ENCODE results near the gene OR4Q2.
"Not testable (repeated sequence)": the region's sequence is repeated elsewhere in the genome, so short reads cannot be mapped to it uniquely, and the experiment has no call there.

OR4Q2 gene

DNA sequence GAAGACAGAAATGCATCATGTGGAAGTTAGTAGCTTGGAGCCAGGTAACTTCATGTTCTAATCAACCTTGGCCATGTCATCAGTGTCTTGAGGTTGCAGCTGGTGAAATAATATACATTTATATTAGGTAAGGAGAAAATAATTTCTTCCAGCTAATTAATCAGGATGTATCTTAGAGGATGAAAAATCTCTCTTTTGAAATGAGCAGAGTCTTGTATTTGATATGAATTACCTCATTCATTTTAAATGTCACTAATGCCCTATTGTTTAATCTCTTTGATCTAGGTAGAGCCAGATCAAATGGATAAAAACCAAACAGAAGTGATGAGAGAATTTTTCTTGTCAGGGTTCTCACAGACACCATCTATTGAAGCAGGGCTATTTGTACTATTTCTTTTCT lies at the start of gene OR4Q2:
Gene OR4Q2, plus strand, starts transcription at position 301 of the 400 bp plus-strand sequence.
- no peak for DNase-seq (ENCODE audit: low read depth)

DNA sequence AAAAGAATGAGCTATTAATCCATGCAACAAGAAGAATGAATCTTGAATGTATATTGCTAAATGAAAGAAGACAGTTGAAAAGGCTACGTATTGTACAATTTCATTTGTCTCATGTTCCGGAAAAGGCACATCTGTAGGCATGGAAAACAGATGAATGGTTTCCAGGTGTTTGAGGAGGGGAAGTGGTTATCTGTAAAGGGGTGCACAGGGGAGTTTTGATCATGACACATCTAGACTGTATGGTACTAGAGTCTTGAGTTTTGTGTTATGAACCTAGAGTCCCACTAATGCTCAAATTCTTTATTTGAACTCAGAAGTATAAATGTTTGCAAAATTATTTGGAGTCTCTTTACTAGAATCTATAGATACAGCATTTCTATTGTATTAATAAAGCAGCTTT lies 32.2 kb upstream of the OR4Q2 start:
- not testable (repeated sequence) for DNase-seq (ENCODE audit: low read depth)

DNA sequence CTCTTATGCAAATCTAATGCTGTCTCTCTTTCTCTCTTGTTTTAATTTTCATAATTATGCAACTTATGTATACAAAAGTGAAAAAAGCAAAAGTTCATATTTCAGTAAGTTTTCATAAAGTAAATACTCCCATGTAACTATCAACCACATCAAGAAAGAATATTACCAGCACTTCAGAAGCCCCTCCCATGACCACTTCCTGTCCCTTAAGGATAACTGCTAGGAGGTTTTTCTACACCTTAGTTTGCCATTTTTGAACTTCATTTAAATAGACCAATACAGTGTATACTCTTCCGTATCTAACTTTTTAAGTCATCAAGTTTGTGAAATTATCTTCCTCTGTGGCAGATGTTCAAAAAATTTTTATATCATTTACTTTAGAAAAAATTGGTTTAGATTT lies 27.1 kb upstream of the OR4Q2 start:
- no peak for DNase-seq (ENCODE audit: low read depth)

DNA sequence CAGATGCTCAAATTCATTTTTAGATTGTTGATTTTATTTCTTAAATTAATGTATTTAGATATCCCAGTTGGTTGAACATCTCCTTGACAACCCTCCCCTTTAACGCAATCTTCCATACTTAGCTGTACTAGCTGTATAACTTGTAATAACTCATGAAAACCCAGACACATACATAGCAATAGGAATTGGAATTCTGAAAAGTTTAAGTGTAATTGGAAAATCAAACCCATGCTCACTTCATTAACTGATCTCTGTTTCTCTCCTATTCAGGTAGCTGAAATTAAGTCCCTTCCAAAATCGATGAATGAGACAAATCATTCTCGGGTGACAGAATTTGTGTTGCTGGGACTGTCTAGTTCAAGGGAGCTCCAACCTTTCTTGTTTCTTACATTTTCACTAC lies 26.7 kb upstream of the OR4Q2 start, which contains the start of gene OR4K15:
Gene OR4K15, plus strand, starts transcription at position 301 of the 400 bp plus-strand sequence. Its CDS starts 0 bp downstream, at position 301.
- DNase-seq (ENCODE audit: low read depth): no peak

DNA sequence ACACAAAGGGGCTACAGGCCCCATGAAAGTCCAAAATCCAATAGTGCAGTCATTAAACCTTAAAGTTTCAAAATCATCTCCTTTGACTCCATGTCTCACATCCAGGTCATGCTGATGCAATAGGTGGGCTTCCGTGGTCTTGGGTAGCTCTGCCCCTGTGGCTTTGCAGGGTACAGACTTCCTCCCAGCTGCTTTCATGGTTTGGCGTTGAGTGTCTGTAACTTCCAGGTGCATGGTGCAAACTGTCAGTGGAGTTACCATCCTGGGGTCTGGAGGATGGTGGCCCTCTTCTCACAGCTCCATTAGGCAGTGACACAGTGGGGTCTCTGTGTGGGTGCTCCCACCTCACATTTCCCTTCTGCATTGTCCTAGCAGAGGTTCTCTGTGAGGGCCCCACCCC lies 8.5 kb upstream of the OR4Q2 start:
- DNase-seq (ENCODE audit: low read depth): no peak

DNA sequence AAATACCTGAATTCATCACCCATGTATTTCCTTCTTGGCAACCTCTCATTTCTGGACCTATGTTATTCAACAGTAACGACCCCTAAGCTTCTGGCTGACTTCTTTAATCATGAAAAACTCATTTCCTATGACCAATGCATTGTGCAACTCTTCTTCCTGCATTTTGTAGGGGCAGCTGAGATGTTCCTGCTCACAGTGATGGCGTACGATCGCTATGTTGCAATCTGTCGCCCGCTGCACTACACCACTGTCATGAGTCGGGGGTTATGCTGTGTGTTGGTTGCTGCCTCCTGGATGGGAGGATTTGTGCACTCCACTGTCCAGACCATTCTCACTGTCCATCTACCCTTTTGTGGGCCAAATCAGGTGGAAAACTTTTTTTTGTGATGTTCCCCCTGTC lies 356 bp downstream of the OR4Q2 start:
- no peak for DNase-seq (ENCODE audit: low read depth)

DNA sequence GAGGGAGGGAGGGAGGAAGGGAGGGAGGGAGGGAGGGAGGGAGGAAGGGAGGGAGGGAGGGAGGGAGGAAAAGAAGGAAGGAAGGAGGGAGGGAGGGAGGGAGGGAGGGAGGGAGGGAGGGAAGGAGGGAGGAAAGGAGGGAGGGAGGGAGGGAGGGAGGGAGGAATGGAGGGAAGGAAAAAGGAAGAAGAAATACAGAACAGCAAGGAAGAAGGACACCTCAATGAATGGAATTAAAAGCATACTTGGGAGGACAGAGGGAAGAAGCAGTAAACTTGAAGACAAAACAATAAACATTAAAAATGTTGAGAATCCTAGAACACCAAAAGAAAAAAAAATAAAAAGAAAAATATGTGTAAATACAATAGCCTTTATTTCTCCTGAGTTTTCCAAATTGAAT lies 6.2 kb downstream of the OR4Q2 start:
- DNase-seq (ENCODE audit: low read depth): no peak

DNA sequence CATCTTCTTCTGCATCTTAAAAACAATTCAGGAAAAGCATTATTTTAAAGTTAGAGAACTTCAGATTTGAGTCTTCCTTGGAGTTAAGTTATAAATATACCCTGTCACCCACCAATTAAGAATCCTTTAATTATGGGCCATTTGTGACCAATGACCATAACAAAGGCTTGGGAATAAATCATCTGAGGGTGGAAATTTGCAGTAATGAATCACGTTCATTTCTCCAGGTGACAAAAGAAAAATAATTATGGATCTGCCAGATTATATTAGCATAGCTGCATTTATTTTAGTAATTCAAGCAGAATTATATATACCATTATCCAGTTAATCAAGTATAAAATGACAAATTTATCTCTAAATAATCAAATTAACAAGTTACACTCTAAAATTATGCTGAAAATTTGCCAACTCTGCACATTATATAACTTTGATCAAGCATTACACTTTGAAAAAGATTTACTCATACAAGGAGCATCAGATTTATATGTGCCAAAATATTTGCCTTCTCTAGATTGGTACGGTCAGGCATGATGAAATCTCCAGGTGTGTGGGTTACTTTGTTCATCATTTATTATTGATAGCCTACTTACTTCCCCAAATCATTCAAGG lies 17.4 kb downstream of the OR4Q2 start, which contains the start of gene OR4K14:
Gene OR4K14, minus strand, starts transcription at position 51 of the 609 bp plus-strand sequence. CDS start 4,114 bp downstream, outside the sequence.
- no peak for DNase-seq (ENCODE audit: low read depth)

DNA sequence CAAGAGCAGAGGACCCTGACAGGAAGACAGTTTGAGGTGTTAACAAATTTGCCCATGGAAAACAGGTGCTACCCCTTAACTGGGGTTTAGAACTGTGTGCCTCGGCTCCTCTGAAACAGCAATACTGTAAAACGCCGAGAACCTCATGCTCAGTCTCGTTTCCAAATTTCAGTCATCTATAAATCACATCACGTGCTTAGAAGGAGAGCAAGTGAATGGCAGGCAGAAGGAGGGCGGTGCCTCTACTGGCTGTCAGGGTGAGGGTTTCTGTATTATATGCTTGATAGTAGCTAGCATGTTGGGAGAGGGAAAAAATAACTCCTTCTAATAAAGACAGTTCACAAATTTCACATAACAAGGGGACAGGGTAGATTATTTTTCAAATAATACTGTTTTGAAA lies 29.1 kb downstream of the OR4Q2 start:
- no peak for DNase-seq (ENCODE audit: low read depth)

DNA sequence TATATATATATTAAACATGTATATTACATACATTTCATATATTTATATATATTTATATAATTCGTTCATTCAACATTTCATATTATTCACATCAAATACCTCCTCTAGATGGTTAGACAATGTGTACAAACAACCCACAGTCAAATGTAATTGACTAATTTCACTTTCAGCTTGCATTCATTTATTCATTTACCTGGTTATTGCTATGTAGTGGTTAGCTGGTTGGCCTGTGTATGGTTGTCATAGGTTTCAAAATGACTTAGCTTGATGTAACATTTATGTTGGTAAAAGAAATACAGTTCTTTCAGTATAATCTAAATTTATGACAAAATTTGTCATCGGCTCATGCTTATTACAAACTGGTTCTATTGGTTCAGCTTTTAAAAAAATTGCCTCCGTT lies 33.5 kb downstream of the OR4Q2 start:
- DNase-seq (ENCODE audit: low read depth): no peak

DNA sequence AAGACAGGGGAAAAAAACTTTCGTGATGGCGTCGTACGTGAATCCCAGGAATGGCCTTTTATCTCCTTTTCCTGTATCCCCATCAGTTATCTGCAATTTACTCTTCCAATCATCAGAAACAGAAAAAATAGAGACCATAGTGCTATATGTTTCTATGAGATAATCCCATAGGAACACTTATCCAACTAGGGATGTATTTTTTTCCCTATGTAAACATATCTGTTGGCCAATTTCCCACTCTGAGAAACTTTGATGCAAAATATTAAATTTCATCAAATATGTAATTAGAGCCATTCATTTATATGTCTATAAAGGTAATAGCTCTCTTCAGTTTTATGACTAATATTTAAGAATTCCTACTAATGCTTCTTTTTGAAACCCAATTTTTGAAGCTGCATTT lies 34.0 kb downstream of the OR4Q2 start, which contains the start of gene OR4K13:
Gene OR4K13, minus strand, starts transcription at position 101 of the 400 bp plus-strand sequence. CDS start 1,280 bp downstream, outside the sequence.
- DNase-seq (ENCODE audit: low read depth): no peak

DNA sequence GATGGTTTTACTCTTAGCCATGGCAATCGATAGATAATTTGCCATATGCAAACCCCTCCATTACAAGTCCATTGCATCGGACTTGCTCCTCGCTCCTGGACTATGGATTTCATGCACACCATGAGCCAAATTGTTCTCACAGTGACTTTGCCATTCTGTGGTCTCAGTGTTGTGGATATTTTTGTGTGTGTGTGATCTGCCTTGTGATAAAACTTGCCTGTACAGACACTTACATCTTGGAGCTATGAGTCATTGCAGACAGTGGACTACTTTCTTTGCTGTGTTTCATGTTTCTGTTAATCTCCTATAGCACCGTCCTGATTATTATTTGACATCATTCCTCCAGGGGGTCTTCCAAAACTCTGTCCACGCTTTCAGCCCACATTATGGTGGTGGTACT lies 42.3 kb downstream of the OR4Q2 start:
- no peak for DNase-seq (ENCODE audit: low read depth)

DNA sequence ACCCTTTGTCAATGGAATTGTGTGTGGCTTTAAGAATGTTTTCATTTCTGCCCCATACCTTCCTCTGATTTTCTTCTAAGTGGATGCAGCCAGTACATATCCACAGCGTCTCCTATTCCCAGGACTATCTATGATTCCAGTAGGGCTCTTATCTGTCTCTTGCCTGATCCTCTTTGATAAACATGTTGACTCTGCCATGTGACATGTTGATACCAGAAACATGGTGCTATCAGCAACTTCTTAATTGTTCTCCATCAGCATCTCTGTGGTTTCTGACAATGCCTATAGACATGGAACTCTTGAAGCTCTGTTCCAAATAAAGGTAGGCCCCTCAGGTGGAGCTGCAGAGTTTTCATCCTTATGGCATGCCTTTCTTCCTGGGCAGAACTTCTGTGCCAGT lies 46.2 kb downstream of the OR4Q2 start:
- DNase-seq (ENCODE audit: low read depth): no peak
